H9 (cell line): ENCODE results near the gene CDC27. TPM values are rescaled to one million over a fixed set of nuclear protein-coding genes. Genes with fewer than 3 reads are reported as not detected.

ENCODE experiments used
- DNase-seq: peaks from one replicate; pipeline ENCODE4 v3.0.0-alpha.2; 2017
- H2AFZ ChIP-seq: one replicate; pipeline ENCODE4 v1.6.1; 2013; ENCODE audit warnings: mild to moderate bottlenecking, low read length, control low read depth, moderate library complexity
- H2AK5ac ChIP-seq: 2 replicates; pipeline ENCODE4 v1.6.1; 2013; ENCODE audit warnings: low read length, control low read depth, mixed read lengths; ENCODE audit not compliant: insufficient read length
- H2BK120ac ChIP-seq: one replicate; pipeline ENCODE4 v1.6.1; 2013; ENCODE audit warnings: low read depth, mild to moderate bottlenecking, low read length, control low read depth, inconsistent platforms; ENCODE audit not compliant: poor library complexity, severe bottlenecking
- H2BK12ac ChIP-seq: 2 replicates; pipeline ENCODE4 v1.6.1; 2013; ENCODE audit warnings: low read length, control low read depth, mixed read lengths, low read depth; ENCODE audit not compliant: insufficient read length
- H2BK15ac ChIP-seq: 2 replicates; pipeline ENCODE4 v1.6.1; 2013; ENCODE audit warnings: low read depth, low read length, control low read depth
- H2BK20ac ChIP-seq: one replicate; pipeline ENCODE4 v1.6.1; 2013; ENCODE audit warnings: low read depth, mild to moderate bottlenecking, low read length, control low read depth, inconsistent platforms; ENCODE audit not compliant: poor library complexity, severe bottlenecking
- H2BK5ac ChIP-seq: 2 replicates; pipeline ENCODE4 v1.6.1; 2013; ENCODE audit warnings: low read length, control low read depth, mixed read lengths; ENCODE audit not compliant: insufficient read length
- H3K14ac ChIP-seq: 2 replicates; pipeline ENCODE4 v1.6.1; 2013; ENCODE audit warnings: low read length, control low read depth; ENCODE audit not compliant: insufficient read depth
- H3K18ac ChIP-seq: 2 replicates; pipeline ENCODE4 v1.6.1; 2013; ENCODE audit warnings: low read depth, mild to moderate bottlenecking, mixed read lengths, low read length, control low read depth; ENCODE audit not compliant: insufficient read length
- H3K23ac ChIP-seq: 2 replicates; pipeline ENCODE4 v1.6.1; 2013; ENCODE audit warnings: low read length, control low read depth, mixed read lengths, low read depth; ENCODE audit not compliant: insufficient read length
- H3K23me2 ChIP-seq: 2 replicates; pipeline ENCODE4 v1.6.1; 2013; ENCODE audit warnings: low read depth, mild to moderate bottlenecking, mixed read lengths, low read length, control low read depth; ENCODE audit not compliant: insufficient read length, poor library complexity, severe bottlenecking
- H3K27ac ChIP-seq: 2 replicates; pipeline ENCODE4 v1.5.1; 2013; ENCODE audit warnings: low read length, control low read depth, mixed read lengths, low read depth; ENCODE audit not compliant: insufficient read length
- H3K27me3 ChIP-seq: 2 replicates; pipeline ENCODE4 v1.6.1; 2013; ENCODE audit warnings: low read length, control low read depth, inconsistent platforms; ENCODE audit not compliant: insufficient read depth
- H3K4ac ChIP-seq: 2 replicates; pipeline ENCODE4 v1.6.1; 2013; ENCODE audit warnings: low read depth, mild to moderate bottlenecking, control low read depth, inconsistent platforms, low read length, moderate library complexity
- H3K4me1 ChIP-seq: 2 replicates; pipeline ENCODE4 v1.6.1; 2013; ENCODE audit warnings: low read length, control low read depth, inconsistent platforms; ENCODE audit not compliant: insufficient read depth
- H3K4me2 ChIP-seq: 2 replicates; pipeline ENCODE4 v1.6.1; 2013; ENCODE audit warnings: low read length, control low read depth, mixed read lengths; ENCODE audit not compliant: insufficient read length, insufficient read depth
- H3K56ac ChIP-seq: 2 replicates; pipeline ENCODE4 v1.6.1; 2013; ENCODE audit warnings: low read depth, mild to moderate bottlenecking, mixed read lengths, low read length, control low read depth; ENCODE audit not compliant: insufficient read length
- H3K79me1 ChIP-seq: 2 replicates; pipeline ENCODE4 v1.6.1; 2013; ENCODE audit warnings: low read depth, mild to moderate bottlenecking, moderate library complexity, low read length, control low read depth, inconsistent platforms; ENCODE audit not compliant: insufficient read depth, poor library complexity, severe bottlenecking
- H3K79me2 ChIP-seq: 2 replicates; pipeline ENCODE4 v1.6.1; 2013; ENCODE audit warnings: low read length, control low read depth, inconsistent platforms; ENCODE audit not compliant: insufficient read depth
- H3K9ac ChIP-seq: 2 replicates; pipeline ENCODE4 v1.6.1; 2013; ENCODE audit warnings: low read length, control low read depth, mixed read lengths; ENCODE audit not compliant: insufficient read length; ENCODE audit errors: extremely low read depth
- H3K9me3 ChIP-seq: one replicate; pipeline ENCODE4 v1.6.1; 2013; ENCODE audit warnings: low read depth, low read length, inconsistent platforms; ENCODE audit not compliant: control insufficient read depth
- H3T11ph ChIP-seq: one replicate; pipeline ENCODE4 v1.6.1; 2013; ENCODE audit warnings: mild to moderate bottlenecking, low read length, control low read depth, inconsistent platforms
- H4K20me1 ChIP-seq: one replicate; pipeline ENCODE4 v1.6.1; 2013; ENCODE audit not compliant: control insufficient read depth, insufficient read length, insufficient read depth
- H4K5ac ChIP-seq: 2 replicates; pipeline ENCODE4 v1.6.1; 2013; ENCODE audit warnings: low read depth, mild to moderate bottlenecking, mixed read lengths, low read length, control low read depth; ENCODE audit not compliant: insufficient read length
- H4K8ac ChIP-seq: replicated peaks from 2 replicates; pipeline ENCODE4 v1.6.1; 2013; ENCODE audit warnings: low read length, control low read depth, mixed read lengths, low read depth; ENCODE audit not compliant: insufficient read length
- H4K91ac ChIP-seq: 2 replicates; pipeline ENCODE4 v1.6.1; 2013; ENCODE audit warnings: low read depth, mild to moderate bottlenecking, moderate library complexity, mixed read lengths, low read length, control low read depth; ENCODE audit not compliant: insufficient read length
- H3K27ac Mint-ChIP-seq, 3 experiments: 2 replicates in 2 of 3; 3 replicates in 1 of 3; pipeline ENCODE4 v1.8.0; 2020 to 2021; ENCODE audit warnings: mixed read lengths in 3 of 3, mild to moderate bottlenecking in 1 of 3, moderate library complexity in 1 of 3
- H3K27me3 Mint-ChIP-seq: 2 replicates; pipeline ENCODE4 v1.8.0; 2021; ENCODE audit warnings: low read depth, mild to moderate bottlenecking, moderate library complexity, mixed read lengths
- H3K36me3 Mint-ChIP-seq, 3 experiments: 2 replicates in 2 of 3; 3 replicates in 1 of 3; pipeline ENCODE4 v1.8.0; 2020 to 2021; ENCODE audit warnings: low read depth in 3 of 3, mixed read lengths in 3 of 3; ENCODE audit not compliant: insufficient read depth in 1 of 3
- H3K4me1 Mint-ChIP-seq, 2 experiments: 2 replicates each; pipeline ENCODE4 v1.8.0; 2020; ENCODE audit warnings: mixed read lengths in 2 of 2
- H3K4me3 Mint-ChIP-seq, 2 experiments: 2 replicates in 1 of 2; 3 replicates in 1 of 2; pipeline ENCODE4 v1.8.0; 2020 to 2021; ENCODE audit warnings: mild to moderate bottlenecking in 2 of 2, mixed read lengths in 2 of 2, moderate library complexity in 1 of 2
- H3K9me3 Mint-ChIP-seq, 2 experiments: 2 replicates in 1 of 2; 3 replicates in 1 of 2; pipeline ENCODE4 v1.8.0; 2020; ENCODE audit warnings: mild to moderate bottlenecking in 2 of 2, mixed read lengths in 2 of 2, moderate library complexity in 1 of 2
- CTCF ChIP-seq: fragments of 200-600 bp; sonication (generic); conservative IDR thresholded peaks from 3 replicates; pipeline ENCODE4 v1.8.0; 2021; ENCODE audit warnings: antibody characterized with exemption, mild to moderate bottlenecking
- WGBS: extraction: QIAGEN DNeasy Blood & Tissue Kit; methylation state at CpG from one replicate; pipeline ENCODE4 v1.1.7; 2013; ENCODE audit warnings: missing lambda C conversion rate, low lambda C conversion rate, mixed read lengths; ENCODE audit not compliant: insufficient read length; ENCODE audit errors: extremely low coverage; 5-methylcytosine and 5-hydroxymethylcytosine counted together
- total RNA-seq: library from RNA; stranded (reverse); gene quantifications from 2 replicates; pipeline ENCODE4 v1.2.1, GENCODE V29; 2021

The CDC27 gene
- total RNA-seq, 1 experiment from 2014 or later = 82.5 TPM

- no peak overlapping the region for H3T11ph ChIP-seq
- no peak for TF ChIP-seq CTCF
- no peak overlapping the region for H3K56ac ChIP-seq
- no peak overlapping the region for H4K5ac ChIP-seq
- no peak overlapping the region for H3K4ac ChIP-seq
- no peak overlapping the region for H2BK12ac ChIP-seq
- no peak overlapping the region for H4K8ac ChIP-seq
- H2BK120ac ChIP-seq = no peak overlapping the region
- Mint-ChIP-seq H3K27ac (no peak overlapping the region), H3K4me1 (peaks cover 13 to 16% of the 10 kb centered on the region in 2 experiments), H3K27me3 (peaks cover 27% of the 10 kb centered on the region), H3K9me3 (no peaks in the 10 kb centered on the region; a peak in 1 of 5 replicates), H3K36me3 (no peaks in the 10 kb centered on the region), H3K4me3 (no peak overlapping the region)
- no peak overlapping the region for H3K9ac ChIP-seq
- H3K9me3 ChIP-seq = no peaks in the 10 kb centered on the region
- no peak overlapping the region for H2BK5ac ChIP-seq
- H3K23me2 ChIP-seq = no peaks in the 10 kb centered on the region
- no peak for DNase-seq
- no peak overlapping the region for H3K23ac ChIP-seq
- no peak overlapping the region for H2BK20ac ChIP-seq
- no peaks in the 10 kb centered on the region for H4K20me1 ChIP-seq
- H3K27me3 ChIP-seq = no peaks in the 10 kb centered on the region
- H3K14ac ChIP-seq = no peak overlapping the region
- H3K4me1 ChIP-seq = no peaks in the 10 kb centered on the region; the same call in 1 of the 2 replicates
- no peak overlapping the region for H2AFZ ChIP-seq
- no peak overlapping the region for H2AK5ac ChIP-seq
- no peak overlapping the region for H4K91ac ChIP-seq
- H3K79me2 ChIP-seq = no peaks in the 10 kb centered on the region
- H3K27ac ChIP-seq = no peak overlapping the region
- no peak overlapping the region for H3K18ac ChIP-seq
- H2BK15ac ChIP-seq = no peak overlapping the region
- no peak overlapping the region for H3K4me2 ChIP-seq
- H3K79me1 ChIP-seq = no peaks in the 10 kb centered on the region
- no CpG with 5 or more reads among the region's 3 CpGs for WGBS
These were observed 42.2 kb upstream of the CDC27 start for GRCh38 chr17:47231334-47231733.
